ENCODE results near the gene COMTD1. TPM values are rescaled to one million over a fixed set of nuclear protein-coding genes. Genes with fewer than 3 reads are reported as not detected.

COMTD1 gene
- total and polyA plus RNA-seq, 2 donors (not counting 1 experiment from before 2014, with no cell fraction given) = 14.5 to 23.8 TPM

- DNase-seq = no peak
- WGBS (ENCODE audit: insufficient coverage) = no CpG with 5 or more reads among the region's 1 CpG
- ATAC-seq (ENCODE audit: low read depth) = no peak
- H3K4me1 Mint-ChIP-seq = no peaks in the 10 kb centered on the region
- Histone ChIP-seq H2AFZ (ENCODE audit: insufficient read depth, low read depth, low read length, poor library complexity, severe bottlenecking) (no peak overlapping the region), H3K79me2 (ENCODE audit: control insufficient read depth, insufficient read depth, low read length) (no peaks in the 10 kb centered on the region), H3K9me3 (ENCODE audit: control extremely low read depth in 1 of 3, control insufficient read depth in 2 of 3, insufficient read depth in 1 of 3, low read length in 2 of 3) (peaks cover 0 to 21% (median 18%) of the 10 kb centered on the region in 3 donors), H3K36me3 (replicated peaks in 1 of 2; ENCODE audit: control extremely low read depth in 1 of 2, control insufficient read depth in 1 of 2, extremely low read depth in 1 of 2, insufficient read depth in 2 of 2, low read length in 1 of 2) (no peaks in the 10 kb centered on the region), H3K4me3 (ENCODE audit: control extremely low read depth in 1 of 5, extremely low read depth in 1 of 5, insufficient read depth in 1 of 5, low read depth in 2 of 5, low read length in 4 of 5) (no peak overlapping the region), H3K27ac (ENCODE audit: low read length in 2 of 2) (no peak overlapping the region), H3K9ac (ENCODE audit: low read length) (no peak overlapping the region), H4K20me1 (ENCODE audit: control insufficient read depth, insufficient read depth, low read length, poor library complexity, severe bottlenecking) (no peaks in the 10 kb centered on the region), H3K4me1 (ENCODE audit: control insufficient read depth in 2 of 2, insufficient read depth in 2 of 2, low read length in 2 of 2) (no peaks in the 10 kb centered on the region), H3K27me3 (replicated peaks in 1 of 4; ENCODE audit: control extremely low read depth in 1 of 4, control insufficient read depth in 3 of 4, insufficient read depth in 4 of 4, low read length in 3 of 4) (no peaks in the 10 kb centered on the region), H3K4me2 (replicated peaks; ENCODE audit: low read depth, low read length, poor library complexity, severe bottlenecking) (no peak overlapping the region)
- ChIA-PET CTCF (no interaction called here), POLR2A (no interaction called here)
- no peak overlapping the region for H3K4me3 Mint-ChIP-seq
- intact Hi-C loops (cut with micrococcal nuclease) = no loop called here
- no peak overlapping the region for H3K27ac Mint-ChIP-seq
- peaks cover 8% of the 10 kb centered on the region for H3K9me3 Mint-ChIP-seq (ENCODE audit: insufficient read depth)
- H3K27me3 Mint-ChIP-seq = peaks cover 15% of the 10 kb centered on the region
- TF ChIP-seq CTCF (IDR thresholded peaks at IDR 0.05) (no peak), EZH2 (IDR thresholded peaks at IDR 0.05; ENCODE audit: borderline replicate concordance, insufficient read depth, low read depth, low read length, poor library complexity, severe bottlenecking) (no peak)
Measured at GRCh38 chr10:75253281-75254220, 17.8 kb upstream of the COMTD1 start.

GRCh38 chr10:75250934-75251333 is 15.2 kb upstream of the COMTD1 start:
- Histone ChIP-seq H3K9me3 (ENCODE audit: control extremely low read depth in 1 of 3, control insufficient read depth in 2 of 3, insufficient read depth in 1 of 3, low read length in 2 of 3) (peaks cover 0 to 21% (median 18%) of the 10 kb centered on the region in 3 donors), H3K4me2 (replicated peaks; ENCODE audit: low read depth, low read length, poor library complexity, severe bottlenecking) (no peak overlapping the region), H4K20me1 (ENCODE audit: control insufficient read depth, insufficient read depth, low read length, poor library complexity, severe bottlenecking) (no peaks in the 10 kb centered on the region), H3K36me3 (replicated peaks in 1 of 2; ENCODE audit: control extremely low read depth in 1 of 2, control insufficient read depth in 1 of 2, extremely low read depth in 1 of 2, insufficient read depth in 2 of 2, low read length in 1 of 2) (no peaks in the 10 kb centered on the region), H2AFZ (ENCODE audit: insufficient read depth, low read depth, low read length, poor library complexity, severe bottlenecking) (no peak overlapping the region), H3K27ac (ENCODE audit: low read length in 2 of 2) (no peak overlapping the region), H3K27me3 (replicated peaks in 1 of 4; ENCODE audit: control extremely low read depth in 1 of 4, control insufficient read depth in 3 of 4, insufficient read depth in 4 of 4, low read length in 3 of 4) (no peaks in the 10 kb centered on the region), H3K9ac (ENCODE audit: low read length) (no peak overlapping the region), H3K4me3 (ENCODE audit: control extremely low read depth in 1 of 5, extremely low read depth in 1 of 5, insufficient read depth in 1 of 5, low read depth in 2 of 5, low read length in 4 of 5) (no peak overlapping the region), H3K79me2 (ENCODE audit: control insufficient read depth, insufficient read depth, low read length) (no peaks in the 10 kb centered on the region), H3K4me1 (ENCODE audit: control insufficient read depth in 2 of 2, insufficient read depth in 2 of 2, low read length in 2 of 2) (no peaks in the 10 kb centered on the region)
- ChIA-PET POLR2A (no interaction called here), CTCF (no interaction called here)
- H3K27me3 Mint-ChIP-seq = peaks cover 12% of the 10 kb centered on the region
- H3K4me1 Mint-ChIP-seq = no peaks in the 10 kb centered on the region
- no peak overlapping the region for H3K27ac Mint-ChIP-seq
- TF ChIP-seq CTCF (IDR thresholded peaks at IDR 0.05) = no peak
- TF ChIP-seq EZH2 (IDR thresholded peaks at IDR 0.05; ENCODE audit: borderline replicate concordance, insufficient read depth, low read depth, low read length, poor library complexity, severe bottlenecking) = no peak
- ATAC-seq (ENCODE audit: low read depth) = no peak
- WGBS (ENCODE audit: insufficient coverage) = 100% methylated on average over 2 of the region's 3 CpGs
- peaks cover 8% of the 10 kb centered on the region for H3K9me3 Mint-ChIP-seq (ENCODE audit: insufficient read depth)
- no peak overlapping the region for H3K4me3 Mint-ChIP-seq
- intact Hi-C loops (cut with micrococcal nuclease) = no loop called here
- no peak for DNase-seq

All from B cell (primary cell).